Activated CD8-positive, alpha-beta memory T cell treated with anti-CD3 and anti-CD28 coated beads, Interleukin-2, amount 50 U/mL, for 1 hour (primary cell): ENCODE data around the gene TNFRSF4.

Source experiments
- DNase-seq: peaks from one replicate; pipeline ENCODE4 v3.0.0-alpha.2; 2020; ENCODE audit errors: extremely low read depth

Gene TNFRSF4

DNA sequence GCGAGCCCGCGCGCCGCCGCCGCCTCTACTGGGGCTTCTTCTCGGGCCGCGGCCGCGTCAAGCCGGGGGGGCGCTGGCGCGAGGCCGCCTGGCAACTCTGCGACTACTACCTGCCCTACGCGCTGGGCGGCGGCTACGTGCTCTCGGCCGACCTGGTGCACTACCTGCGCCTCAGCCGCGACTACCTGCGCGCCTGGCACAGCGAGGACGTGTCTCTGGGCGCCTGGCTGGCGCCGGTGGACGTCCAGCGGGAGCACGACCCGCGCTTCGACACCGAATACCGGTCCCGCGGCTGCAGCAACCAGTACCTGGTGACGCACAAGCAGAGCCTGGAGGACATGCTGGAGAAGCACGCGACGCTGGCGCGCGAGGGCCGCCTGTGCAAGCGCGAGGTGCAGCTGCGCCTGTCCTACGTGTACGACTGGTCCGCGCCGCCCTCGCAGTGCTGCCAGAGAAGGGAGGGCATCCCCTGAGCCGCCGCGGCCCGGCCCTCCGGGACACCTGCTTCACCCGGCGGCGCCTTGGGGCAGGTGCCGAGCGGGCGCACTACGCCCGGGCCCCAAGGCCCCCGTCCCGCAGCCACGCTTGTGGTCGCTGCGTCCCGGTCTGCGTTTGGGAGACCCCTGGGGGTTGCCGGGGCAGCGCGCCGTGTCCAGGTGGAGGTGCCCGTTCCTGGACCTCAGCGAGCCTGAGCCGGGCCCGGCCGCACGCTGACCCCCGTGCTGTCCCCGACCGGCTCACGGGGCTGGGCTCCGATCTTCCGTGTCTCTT, 19.0 kb upstream of the TNFRSF4 start:
- no peak for DNase-seq

DNA sequence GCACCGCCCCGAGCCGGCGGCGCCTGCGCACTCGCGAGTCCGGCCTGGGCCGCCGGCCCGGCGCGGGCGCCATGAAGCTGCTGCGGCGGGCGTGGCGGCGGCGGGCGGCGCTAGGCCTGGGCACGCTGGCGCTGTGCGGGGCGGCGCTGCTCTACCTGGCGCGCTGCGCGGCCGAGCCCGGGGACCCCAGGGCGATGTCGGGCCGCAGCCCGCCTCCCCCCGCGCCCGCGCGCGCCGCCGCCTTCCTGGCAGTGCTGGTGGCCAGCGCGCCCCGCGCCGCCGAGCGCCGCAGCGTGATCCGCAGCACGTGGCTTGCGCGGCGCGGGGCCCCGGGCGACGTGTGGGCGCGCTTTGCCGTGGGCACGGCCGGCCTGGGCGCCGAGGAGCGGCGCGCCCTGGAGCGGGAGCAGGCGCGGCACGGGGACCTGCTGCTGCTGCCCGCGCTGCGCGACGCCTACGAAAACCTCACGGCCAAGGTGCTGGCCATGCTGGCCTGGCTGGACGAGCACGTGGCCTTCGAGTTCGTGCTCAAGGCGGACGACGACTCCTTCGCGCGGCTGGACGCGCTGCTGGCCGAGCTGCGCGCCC, 18.3 kb upstream of the TNFRSF4 start, which contains the start of gene B3GALT6:
Gene B3GALT6 (plus strand): TSS at position 30 of the 588 bp plus-strand sequence. CDS start 42 bp downstream, at position 72.
- no peak for DNase-seq

DNA sequence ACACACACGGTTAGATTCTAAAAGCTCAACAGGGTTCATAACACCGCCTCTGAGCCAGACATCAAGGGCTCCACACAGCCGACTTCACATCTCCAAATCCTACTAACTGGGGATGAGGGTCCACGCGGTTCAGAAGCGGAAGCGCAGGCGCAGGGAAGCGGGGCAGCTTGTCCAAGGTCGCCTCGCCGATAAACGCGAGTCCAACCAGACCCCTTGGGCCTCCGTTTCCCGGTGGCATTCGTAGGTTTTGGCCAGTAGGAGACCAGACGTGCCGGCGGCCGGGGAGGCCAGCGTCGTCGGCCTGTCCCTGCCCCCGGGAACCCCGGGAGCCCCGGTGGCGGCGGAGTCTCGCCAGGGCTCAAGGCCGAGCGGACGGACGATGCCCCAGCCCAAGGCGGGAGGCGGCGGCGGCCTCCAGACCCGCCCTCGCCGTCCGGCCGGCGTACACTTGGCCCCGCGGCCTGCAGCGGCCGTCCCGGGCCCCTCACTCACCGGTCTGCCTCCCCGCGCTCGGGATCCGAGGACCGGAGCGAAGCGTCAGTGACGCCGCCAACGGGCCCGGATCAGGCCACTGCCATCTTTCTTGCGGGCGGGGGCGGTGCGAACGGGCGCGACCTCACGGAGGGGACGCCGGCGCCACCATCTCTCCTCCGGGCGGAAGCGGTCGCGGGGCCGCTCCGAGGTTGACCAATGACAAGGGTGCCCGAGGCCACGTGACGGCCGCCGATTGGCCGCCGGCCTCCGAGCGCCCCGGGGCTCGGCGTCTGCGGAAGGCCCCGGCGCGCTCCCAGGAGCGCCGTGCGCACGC, 17.7 kb upstream of the TNFRSF4 start, which contains the start of gene SDF4:
Gene SDF4 (minus strand): TSS at position 602 of the 808 bp plus-strand sequence. CDS start 3,229 bp downstream, outside the sequence.
- DNase-seq = peak; percentile 89

DNA sequence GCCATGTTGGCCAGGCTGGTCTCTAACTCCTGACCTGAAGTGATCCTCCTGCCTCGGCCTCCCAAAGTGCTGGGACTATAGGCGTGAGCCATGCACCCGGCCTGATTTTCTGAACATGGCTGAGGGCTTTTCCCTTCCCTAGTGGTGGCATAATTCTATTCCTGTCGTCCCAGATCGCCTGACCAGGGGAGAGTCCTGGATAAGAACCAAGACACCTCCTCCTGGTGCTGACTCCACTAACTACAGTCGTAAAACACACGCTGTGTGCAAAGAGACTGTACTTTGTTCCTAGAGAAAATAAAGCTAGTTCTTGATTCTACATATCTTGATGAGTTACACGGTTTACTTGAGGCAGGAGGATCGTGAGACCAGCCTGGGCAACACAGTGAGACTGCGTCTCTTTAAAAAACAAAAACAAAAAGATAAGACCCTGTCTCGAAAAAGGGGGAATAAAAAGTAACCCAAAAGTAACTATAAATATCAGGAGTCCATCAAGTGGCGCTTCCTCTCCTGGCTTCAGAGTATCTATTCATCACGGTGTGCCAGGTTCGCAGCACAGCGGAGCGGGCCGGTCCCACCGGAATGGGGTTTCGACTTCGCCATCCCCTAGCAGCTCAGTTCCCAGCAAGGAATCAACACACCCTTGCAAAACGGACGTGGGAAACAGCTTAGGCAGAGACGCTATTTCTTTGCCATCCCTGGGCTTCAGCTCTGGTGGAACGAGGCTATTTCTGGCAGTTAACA, 16.9 kb upstream of the TNFRSF4 start:
- no peak for DNase-seq

DNA sequence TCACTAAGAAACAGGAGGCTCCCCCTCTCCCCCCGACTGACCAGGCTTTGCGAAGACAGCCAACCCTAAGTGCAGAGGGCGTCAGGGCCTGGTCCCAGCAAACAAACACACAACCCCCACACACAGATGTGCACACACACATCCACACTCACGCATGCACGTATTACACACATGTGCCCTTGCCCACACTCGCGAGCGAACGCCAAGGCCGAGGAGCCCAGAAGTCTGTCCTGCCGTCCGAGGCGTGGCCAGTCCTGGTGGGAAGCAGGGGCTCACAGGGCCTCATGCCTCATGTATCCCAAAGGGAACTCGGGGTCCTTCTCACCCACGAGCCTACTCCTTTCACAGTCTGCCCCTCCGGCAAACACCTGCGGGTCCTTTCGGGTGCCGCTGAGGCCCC, 15.8 kb upstream of the TNFRSF4 start:
- no peak for DNase-seq

DNA sequence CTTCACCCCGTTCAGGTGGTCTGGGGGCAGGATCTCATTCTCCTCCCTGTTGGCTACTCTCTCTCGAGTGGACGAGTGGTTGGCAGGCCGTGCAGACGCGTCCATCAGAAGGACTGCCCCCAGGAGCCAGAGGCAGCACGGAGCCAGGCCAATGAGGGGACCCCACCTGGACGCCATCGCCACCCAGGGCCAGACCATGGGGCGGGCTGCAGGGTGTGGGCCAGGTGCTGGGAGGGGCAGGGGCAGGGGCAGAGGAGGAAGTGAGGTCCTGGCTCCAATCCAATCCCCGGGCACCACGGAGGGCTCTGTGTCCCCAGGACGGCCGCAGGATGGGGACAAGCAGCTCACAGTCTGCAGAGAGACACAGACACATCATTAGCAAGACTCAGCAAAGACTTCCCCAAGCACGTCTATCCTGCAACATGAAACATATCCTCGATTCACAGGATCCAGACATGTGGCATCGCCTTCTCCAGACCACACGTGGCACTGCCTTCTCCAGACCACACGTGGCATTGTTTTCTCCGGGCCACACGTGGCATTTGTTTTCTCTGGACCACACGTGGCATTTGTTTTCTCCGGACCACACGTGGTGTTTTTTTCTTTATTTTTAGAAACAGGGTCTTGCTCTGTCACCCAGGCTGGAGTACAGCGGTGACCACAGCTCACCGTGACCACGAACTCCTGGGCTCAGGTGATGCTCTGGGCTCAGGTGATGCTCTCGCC, 14.8 kb upstream of the TNFRSF4 start:
- no peak for DNase-seq

DNA sequence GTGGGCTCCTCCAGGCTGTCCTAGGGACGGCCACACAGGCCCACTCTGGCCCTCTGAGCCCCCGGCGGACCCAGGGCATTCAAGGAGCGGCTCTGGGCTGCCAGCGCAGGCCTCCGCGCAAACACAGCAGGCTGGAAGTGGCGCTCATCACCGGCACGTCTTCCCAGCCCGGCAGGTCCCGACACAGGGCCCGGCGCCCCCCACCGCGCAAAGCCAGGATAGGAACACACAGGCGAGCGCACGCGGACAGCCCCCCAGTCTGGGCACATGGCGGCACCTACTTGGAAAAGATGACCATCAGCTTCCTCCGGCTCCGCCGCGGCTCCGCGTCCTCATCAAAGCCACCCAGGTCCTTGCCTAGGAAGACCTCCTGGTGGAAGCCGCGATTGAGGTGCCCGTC, 14.2 kb upstream of the TNFRSF4 start:
- no peak for DNase-seq

DNA sequence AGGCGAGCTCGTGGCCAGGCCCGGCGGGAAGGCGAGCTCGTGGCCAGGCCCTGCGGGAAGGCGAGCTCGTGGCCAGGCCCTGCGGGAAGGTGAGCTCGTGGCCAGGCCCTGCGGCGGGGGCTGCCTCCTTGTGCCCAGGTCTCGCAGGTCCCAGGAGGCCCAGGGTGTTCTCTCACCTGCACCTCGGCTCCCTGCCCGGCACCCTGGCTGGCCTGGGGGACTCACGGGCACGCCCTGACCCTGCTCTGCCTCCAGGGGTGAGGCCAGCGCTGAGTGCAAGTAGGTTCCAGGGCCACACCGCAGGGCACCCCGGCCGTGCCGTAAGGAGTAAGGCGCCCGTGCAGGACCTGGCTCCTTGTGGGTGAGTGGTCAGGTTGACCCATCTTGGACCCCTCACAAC, 13.4 kb upstream of the TNFRSF4 start:
- no peak for DNase-seq

DNA sequence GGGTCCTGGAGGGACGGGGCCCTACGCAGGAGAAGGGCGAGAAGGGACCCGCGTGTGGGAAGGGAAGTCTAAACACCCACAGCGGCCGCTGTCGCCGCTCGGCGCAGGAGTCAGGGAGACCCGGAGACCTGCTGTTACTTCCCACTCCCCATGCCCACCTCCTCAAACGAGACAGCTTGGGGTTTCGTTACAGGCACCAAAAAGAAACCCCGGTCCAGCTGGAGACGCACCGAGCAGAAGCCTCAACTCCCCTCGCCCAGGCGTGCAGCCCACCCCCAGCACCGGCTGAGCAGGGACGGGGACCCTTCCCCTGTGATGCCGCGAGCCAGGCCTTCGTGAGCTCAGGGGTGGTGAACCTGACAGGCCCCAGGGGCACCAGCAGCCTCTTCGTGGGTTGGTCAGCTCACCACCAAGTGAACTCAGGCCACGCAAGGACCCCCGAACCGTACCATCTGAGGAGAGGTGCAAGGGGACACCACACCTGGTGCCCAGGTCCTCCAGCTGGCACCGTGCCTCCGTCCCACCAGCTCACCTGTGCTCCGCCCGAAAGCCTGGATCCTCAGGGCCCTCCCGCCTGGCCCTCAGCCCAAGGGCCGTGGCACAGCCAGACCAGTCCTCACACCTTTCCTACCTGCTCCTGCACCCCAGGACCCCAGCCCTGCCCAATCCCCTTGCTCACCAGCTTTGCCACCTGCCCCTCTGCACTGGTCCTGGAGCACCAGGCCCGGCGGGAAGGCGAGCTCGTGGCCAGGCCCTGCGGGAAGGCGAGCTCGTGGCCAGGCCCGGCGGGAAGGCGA, 12.8 kb upstream of the TNFRSF4 start:
- no peak for DNase-seq

DNA sequence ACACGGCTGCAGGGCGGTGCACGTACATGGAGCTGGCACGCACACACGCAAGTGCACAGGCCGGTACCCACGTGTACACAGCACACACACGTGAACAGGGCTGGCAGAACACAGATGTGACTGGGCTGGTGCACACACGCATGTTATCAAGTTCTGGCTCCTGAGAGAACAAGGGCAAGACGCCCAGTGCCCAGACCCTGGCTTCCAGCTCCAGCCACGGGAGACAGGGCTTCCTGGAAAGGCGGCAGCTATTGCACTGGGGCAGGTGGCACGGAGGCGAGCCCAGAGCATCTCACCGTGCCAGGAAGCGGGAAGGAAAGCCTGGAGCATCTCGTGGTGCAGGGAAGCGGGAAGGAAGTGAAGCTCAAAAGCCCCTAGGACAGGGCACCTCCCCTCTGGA, 12.0 kb upstream of the TNFRSF4 start:
- no peak for DNase-seq

DNA sequence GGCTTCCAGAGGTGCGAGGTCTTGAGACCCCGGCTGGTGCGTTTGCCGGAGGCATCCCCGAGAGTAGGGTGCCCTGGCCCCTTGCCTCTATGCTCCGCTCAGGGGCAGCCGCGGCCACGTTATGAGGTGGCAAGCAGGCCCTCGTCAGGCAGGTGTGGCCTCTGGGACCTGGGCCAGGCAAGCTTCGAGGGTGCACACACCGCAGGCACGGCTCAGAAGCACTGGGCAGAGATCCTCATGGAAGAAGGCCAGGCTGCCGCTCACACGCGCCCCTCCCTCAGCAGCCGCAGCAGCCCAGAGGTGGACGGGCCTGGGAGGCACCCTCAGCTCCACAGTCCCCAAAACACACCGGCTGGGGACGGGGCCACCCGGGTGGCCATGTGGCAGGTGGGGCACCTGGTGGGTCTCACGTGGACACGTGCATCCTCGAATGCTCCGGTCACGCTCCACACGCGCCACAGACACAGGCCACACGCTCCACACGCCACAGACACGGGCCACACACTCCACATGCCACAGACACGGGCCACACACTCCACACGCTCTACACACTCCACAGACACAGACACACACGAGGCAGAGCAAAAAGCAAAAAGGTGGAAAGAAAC, 11.4 kb upstream of the TNFRSF4 start:
- DNase-seq = no peak

DNA sequence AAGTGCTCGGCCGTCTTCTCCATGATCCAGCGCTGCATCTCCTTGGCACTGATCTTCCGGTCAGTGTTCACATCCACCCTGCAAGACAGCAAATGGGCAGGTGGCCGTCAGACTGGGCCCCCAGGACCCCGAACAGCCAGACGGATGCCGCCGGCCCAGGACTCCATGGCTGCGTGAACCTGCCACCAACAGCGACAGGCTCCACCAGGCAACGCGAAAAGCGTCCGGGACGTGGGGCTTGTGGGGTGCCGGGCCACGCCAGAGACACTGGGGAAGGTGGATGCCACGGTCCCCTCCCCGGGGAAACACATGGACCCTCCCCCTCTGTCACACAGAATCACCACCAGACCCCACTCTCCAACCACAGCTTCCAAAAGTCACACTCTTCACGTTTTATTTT, 9.9 kb upstream of the TNFRSF4 start:
- DNase-seq = no peak

DNA sequence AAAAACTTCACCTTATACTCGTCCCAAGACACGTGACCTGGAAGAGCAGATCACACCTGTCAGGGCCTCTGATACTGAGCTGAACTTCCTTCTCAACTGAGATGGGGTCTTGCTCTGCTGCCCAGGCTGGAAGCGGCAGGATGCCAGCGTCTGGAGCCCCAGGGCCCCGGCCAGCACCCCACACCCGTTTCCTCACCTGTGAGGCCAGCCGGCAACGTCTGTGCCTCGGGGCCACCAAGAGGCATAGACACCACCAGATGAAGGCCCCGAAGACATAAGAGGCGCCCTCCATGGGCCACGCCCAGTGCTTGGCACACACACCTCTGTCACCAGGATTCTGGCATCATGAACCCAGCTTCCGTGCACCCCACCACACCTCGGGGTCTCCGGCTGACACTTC, 9.4 kb upstream of the TNFRSF4 start:
- no peak for DNase-seq

DNA sequence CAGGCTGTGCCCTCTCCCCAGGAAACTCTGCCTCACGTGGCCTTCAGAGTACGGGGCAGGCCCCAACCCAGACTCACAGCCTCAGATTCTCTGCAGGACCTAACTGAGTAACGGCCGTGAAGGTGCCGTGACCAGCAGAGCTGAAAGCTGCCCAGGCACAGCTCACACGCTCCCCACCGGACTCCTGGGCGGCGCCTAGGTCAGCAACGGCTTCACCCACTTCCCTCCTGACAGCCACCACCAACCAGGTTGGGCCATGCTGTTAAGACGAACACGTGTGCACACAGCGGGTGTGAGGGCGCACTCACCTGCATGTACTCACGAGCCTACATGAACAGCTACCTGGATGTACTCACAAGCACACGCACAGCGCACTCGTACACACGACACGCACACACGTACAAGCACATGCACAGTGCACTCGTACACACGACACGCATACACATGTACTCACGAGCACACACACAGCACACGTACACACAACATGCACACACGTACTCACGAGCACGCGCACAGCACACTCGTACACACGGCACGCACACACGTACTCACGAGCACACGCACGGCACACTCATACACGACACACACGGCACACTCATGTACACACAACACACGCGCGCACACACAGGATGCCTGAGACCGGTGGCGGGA, 8.7 kb upstream of the TNFRSF4 start:
- DNase-seq = no peak

DNA sequence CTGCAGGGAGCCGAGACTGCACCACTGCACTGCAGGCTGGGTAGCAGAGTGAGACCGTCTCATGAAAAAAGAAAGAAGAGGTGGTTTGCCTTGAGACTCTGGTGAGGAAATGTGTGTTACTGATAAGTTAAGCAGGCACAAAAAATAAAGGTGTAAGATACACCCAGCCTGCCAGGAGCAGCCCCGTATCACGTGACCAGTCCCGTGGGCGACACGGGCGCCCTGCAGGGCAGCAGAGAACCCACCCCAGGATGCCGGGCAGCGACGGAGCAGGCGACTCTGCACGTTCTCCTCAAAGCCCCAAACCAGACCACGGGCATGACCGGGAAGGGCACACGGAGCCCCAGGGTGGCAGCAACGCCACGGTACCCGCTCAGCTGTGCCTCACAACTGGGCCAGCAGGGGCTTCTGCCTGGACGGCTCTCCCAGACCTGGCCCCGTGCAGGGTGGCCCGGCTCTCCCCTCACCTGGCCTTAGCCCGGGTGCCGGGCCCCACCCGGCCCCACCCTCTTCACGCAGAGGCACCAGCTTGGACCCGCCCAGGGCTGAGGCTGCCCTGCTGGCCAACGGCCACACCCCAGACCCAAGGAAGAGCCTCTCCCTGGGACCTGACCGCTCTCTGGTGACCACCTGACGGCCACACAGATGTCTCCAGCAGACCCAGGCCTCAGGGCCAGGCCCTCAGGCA, 8.1 kb upstream of the TNFRSF4 start:
- no peak for DNase-seq

DNA sequence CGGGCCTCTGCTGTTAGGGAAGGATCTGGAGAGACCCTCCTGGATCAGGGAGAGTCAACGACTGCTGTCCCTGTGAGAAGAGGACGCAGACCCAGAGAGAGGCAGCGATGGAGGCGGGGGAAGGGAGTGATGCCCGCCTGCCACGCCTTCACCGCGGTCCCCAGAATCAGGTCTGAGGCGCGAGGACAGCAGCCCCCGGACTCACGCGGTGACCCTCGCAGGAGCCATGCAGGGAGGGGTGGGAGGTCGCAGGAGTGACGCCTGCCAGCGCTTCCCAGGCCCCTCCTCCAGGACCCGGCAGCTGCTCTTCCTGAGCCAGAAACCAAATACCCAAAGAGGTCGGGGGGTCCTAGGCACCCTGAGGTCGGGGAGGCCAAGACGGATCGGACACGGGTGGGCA, 6.2 kb upstream of the TNFRSF4 start:
- no peak for DNase-seq

DNA sequence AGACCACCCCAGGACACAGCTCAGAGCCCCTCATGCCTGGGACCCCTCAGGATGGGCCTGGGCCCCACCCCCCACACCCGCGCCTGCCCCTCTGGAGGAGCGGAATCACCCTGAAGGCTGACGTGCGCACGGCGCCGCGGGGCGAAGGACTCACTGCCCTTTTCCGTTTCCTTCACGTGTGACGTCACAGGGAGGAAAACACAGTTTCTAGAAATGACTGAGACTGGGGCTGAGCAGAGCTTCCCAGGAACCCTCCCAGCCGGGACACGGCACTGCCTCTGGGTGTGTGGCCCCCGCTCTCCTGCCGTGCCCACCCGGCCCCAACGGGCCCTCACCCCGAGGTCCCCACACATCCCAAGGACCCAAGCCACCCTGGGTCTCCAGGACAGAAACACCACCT, 5.4 kb upstream of the TNFRSF4 start:
- DNase-seq = no peak

DNA sequence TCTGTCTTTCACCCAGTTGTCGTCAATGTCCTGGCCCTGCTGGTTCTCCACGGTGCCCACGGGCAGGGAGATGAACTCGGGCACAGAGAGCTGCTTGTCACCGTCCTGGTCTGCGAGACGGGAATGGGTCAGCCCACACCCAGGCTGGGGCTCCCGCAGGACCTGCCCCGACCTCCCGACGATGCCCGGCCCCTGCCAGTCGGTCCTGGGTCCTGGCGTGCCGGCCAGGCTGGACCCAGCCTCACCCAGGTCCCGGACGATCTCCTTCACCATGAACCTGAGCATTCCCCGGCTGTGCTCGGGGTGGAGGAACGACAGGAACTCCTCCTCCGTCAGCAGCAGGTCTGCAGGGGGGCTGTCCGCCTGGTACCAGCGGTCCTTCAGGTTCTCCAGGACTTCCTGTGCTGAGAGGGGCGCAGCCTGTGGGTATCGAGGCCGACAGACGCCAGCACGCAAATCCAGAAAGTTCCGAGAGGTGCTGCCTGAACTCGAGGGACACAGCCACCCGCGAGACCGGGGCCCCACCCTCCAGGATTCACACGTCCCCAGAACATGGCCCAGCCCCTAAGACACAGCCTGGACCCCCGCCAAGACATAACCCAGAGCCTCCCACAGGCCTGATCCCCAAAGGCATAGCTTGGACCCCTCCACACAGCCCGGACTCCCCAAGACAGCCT, 4.7 kb upstream of the TNFRSF4 start:
- DNase-seq = no peak
